ENCODE measurements around the gene ARHGAP10.

DNA sequence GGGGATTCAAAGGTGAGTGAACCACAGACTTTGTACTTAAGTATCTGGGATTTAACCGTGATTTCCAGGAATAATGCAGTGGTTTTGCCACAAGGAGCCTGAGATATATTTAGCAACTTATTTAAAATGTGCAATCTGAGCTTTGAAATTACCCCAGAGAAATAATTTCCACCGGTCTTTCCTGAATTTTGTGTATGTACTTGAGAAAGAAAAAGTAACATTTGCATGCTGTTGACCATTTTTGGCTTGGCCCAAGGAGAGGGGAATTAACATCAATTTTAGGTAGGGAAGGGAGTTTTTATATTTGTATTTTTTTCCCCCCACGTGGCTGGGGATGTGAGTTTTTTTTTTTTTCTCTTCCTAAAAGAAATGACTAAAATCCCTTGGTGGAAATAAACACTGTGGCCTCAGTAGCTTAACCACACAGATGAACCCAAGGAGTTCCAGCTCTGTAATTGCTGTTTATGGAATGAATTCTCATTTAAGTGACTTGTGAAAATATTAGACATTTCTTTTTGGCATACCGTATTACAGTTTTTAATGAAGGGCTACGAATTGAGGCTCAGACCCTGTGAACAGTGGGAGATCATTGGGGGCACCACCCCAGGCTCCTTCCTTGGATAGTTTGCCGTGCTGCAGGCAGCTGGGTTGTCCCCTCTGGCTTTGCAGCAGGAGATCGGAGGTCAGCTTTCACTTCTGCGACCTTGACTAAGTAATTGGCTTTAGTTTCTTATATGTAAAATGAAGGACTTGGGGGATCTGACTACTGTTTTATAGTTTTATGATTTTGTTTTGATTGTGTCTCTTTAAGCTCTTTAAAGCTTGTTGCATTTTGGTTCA lies 116.1 kb downstream of the ARHGAP10 start:
- TF ChIP-seq, protein P1, sequence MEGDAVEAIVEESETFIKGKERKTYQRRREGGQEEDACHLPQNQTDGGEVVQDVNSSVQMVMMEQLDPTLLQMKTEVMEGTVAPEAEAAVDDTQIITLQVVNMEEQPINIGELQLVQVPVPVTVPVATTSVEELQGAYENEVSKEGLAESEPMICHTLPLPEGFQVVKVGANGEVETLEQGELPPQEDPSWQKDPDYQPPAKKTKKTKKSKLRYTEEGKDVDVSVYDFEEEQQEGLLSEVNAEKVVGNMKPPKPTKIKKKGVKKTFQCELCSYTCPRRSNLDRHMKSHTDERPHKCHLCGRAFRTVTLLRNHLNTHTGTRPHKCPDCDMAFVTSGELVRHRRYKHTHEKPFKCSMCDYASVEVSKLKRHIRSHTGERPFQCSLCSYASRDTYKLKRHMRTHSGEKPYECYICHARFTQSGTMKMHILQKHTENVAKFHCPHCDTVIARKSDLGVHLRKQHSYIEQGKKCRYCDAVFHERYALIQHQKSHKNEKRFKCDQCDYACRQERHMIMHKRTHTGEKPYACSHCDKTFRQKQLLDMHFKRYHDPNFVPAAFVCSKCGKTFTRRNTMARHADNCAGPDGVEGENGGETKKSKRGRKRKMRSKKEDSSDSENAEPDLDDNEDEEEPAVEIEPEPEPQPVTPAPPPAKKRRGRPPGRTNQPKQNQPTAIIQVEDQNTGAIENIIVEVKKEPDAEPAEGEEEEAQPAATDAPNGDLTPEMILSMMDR (IDR thresholded peaks at IDR 0.05): no peak
- no peak for TF ChIP-seq POLR2A (IDR thresholded peaks at IDR 0.05)

Data from prostate gland (tissue), 2 donors.